HG03064 (cell line): Measurements from ENCODE around the gene MANSC1.
A peak's percentile ranks its signal among the peaks of the same experiment; 100 is the strongest.
"Not testable (repeated sequence)": the region's sequence is repeated elsewhere in the genome, so short reads cannot be mapped to it uniquely, and the experiment has no call there.

Experiments
- ATAC-seq: cut with Tn5 transposase; IDR thresholded peaks from one replicate; pipeline ENCODE4 v1.9.1; 2021; ENCODE audit warnings: low read depth; ENCODE audit not compliant: unreplicated experiment

The MANSC1 gene

DNA sequence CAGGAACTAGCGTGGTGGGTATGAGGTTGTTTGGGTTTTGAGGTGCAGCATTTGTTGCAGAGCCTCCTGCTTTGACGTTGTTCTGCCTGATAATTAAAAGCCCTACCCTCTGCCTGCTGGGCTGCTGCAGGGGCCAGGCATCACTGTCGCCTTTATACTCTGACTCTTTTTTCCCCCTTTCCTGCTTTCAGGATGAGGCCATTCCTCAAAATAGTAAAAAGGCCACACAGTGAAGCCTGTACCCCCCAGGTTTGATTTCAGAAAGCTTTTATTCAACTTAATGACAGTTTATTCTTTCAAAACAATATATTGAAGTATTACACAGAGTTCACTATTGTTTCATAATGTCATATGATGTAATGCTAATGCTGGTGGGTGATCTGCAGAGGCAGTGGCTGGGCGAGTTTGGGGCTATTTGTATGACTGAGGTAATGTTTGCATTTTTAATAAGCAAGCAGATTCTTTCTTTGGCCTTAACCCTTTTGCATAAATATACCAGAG, 15.9 kb upstream of the MANSC1 start:
- no peak for ATAC-seq

DNA sequence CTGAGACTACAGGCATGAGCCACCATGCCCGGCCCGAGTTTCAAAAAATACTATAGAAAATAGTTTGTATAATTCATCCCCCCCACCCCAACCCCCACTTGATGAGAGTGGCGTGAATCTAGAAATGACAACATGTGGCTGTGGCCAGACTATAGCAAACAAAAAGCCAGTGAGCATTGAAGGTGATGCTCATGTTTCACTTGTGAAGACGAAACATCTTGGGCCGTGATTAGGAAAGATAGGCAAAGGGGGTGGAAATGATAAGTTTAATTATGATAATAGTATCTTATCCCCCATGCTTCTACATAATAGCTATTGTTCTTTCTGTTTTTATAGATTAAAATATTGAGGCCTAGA, 15.4 kb upstream of the MANSC1 start:
- ATAC-seq = no peak

DNA sequence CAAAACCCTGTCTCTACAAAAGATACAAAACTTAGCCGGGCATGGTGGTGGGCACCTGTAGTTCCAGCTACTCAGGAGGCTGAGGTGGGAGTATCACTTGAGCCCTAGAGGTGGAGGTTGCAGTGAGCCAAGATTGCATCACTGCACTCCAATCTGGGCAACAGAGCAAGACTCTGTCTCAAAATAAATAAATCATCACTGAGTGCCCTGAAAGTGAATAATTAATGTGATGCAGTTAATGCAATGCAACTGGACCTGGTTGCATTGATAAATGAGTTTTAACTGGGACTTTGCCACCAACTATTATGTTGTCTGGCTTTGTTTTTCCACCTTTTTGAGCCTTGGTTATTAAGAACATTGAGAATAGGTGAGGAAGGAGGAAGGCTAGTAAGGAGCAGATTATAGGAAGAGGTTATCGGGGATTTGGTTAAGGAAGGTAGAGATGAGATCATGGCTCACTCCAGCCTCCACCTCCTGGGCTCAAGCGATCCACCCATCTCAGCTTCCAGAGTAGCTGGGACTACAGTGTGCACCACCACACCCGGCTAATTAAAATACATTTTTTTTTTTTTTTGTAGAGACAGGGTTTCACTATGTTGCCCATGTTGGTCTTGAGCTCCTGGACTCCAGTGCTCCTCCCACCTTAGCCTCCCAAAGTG, 14.9 kb upstream of the MANSC1 start:
- no peak for ATAC-seq

DNA sequence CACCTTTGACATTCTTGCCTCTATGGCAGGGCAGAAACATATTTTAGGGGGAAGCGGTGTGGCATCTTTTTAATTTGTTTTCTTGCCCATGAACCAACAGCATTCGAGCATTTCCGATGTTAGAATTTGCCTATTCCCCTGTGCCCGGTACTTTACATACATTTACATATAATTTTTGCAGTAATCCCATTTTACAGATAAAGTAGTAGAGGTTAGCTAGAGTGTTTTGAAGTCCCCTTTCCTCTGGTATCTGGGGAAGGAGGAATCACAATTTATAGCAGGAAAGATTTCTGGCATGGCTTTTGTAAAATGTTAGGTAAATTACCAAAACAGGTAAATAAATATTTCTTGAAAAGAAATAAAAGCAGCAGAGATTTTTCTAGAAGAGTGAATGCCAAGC, 8.5 kb upstream of the MANSC1 start:
- ATAC-seq = no peak

DNA sequence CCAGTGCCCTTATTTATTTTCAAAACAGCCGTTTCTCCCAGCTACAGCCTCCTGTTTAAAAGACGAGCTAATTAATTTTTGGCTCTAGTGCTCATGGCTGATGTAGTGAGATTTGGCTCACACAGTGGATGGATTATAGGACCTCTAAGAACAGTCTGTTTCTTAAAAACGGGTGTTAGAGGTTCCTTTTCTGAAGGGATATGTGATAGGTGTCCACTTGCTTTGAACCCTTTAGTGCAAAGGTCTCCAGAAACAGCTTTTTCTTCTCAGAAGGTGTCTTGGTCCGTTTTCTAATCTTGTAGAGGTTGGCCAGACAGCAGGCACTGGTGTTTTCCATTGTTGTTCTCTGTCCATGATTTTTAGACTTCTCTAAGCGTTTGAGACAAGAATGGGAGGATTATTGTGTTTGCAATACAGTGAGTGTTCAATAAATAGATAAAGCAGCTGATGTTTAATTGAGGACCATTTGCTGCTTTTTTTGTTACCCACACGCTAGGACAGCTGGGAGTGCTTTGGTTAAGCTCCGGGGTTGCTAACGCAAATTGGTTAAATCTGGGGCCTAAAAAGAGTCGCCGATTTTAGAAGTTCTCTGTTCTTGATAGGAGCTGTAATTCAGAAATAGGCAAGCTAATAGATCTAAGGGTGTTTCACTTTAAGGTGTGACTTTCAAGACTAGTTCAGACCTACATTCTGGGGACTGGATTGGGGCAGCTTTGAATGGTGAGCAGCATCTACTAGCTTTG, 7.8 kb upstream of the MANSC1 start:
- no peak for ATAC-seq

DNA sequence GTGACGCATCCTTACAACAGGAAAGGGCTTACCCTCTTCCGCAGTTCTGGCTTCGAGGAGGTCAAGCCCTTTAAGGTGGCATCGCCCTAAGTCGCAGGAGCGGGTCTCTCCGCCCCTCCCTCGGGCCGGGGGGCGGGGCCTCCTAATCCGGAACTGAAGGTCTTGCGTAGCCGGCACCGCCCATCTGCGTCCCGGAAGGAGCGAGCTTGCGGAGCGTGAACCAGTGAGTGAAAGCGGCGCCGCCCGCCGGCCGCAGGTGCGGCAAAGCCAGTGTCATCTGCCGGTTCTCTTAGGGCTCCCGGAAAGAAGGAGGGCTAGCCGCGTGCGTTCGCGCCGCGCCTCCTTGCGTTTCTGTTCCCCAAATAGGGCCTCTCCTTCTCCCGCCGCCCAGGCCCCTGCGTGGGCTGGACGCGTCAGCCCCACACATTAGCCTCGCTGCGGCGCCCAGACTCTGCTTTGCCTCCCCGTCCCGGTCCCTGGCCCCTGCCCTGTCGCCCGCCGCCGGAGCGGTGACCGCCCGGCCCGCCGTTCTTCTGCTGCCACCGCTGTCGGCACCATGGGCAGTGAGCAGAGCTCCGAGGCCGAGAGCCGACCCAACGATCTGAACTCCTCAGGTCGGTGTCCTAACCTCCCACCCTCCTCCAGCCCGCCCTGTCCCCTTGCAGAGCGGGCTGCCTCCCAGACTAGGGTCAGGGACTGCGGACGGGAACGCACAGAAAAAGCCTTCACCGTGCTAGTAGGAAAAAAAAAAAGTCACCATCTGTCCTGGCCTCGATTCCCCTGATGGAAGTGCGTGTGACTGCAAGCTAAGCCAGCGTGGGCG, 7.1 kb upstream of the MANSC1 start, which contains the start of gene BORCS5:
Gene BORCS5 (plus strand): TSS at position 183 of the 823 bp plus-strand sequence. CDS start 374 bp downstream, at position 557.
- peak; percentile 90 for ATAC-seq

DNA sequence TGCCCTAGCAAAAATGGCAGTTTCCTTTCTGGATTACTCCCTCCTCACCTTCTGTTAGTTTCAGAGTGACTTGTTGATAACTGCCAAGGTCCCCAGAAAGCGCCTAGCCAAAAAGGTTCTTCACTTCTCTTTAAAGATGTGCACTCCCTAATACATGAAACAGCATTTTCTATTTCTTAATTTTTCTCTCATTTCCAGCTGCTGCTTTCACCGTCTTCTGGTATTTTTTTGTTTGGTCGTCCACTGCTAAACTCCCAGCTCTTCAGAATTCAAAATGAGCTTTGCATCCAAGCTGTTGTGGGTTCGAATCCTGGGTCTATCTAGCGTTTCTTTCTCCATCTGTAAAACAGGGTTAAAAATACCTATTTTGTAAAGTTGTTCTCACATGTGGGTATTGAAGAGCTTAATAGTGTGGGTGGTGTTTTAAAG, 6.4 kb upstream of the MANSC1 start:
- ATAC-seq = no peak

DNA sequence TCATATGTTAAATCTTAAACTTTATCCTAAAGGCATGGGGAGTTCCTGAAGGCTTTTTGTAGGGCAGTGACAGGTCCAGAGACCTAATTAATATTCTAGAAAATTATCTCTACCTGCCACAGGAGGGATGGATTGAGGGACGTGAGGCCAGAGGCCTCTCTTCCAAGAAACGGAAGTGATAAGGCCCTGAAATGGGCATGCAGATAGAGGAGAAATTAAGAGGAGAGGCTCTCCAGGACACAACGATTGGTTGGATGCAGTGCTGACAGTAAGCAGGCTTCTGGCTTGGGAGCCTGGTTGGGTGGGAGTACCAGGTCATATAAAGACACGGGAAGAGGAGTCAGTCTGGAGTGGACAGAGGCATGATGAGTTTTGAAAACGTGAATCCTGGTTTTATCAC, 3.8 kb upstream of the MANSC1 start:
- ATAC-seq = no peak

DNA sequence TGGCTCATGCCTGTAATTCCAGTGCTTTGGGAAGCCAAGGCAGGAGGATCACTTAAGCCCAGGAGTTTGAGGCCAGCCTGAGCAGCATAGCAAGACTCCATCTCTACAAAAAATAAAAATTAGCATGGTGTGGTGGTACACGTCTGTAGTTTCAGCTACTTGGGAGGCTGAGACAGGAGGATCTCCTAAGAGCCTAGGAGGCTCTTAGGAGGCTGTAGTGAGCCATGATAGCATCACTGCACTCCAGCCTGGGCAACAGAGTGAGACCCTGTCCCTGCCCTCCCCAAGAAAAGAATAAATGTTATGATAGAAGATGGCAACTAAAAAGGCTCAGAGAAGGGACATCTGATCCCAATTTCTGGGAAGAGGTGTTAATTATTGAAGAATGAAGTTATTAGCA, 3.2 kb upstream of the MANSC1 start:
- no peak for ATAC-seq

DNA sequence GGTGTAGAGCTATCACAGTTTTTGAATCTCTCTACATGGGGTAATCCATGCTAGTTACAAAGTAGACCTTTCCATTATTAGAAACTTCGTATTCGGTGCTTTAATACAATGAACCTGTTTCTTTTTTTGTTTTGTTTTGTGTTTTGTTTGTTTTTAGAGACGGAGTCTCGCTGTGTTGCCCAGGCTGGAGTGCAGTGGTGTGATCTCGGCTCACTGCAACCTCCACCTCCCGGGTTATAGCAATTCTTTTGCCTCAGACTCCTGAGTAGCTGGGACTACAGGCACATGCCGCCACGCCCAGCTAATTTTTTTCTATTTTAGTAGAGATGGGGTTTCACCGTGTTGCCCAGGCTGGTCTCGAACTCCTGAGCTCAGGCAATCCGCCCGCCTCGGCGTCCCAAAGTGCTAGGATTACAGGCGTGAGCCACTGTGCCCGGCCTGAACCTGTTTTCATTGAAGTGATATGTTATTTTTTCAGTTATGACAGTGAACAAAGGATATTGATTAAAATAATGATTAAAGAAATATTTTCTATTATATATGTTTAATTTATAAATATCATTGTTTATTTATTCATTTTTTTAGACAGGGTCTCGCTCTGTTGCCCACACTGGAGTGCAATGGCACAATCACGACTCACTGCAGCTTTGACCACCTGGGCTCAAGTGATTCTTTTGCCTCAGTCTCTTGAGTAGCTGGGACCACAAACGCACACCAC, 1.6 kb upstream of the MANSC1 start:
- ATAC-seq = not testable (repeated sequence)

DNA sequence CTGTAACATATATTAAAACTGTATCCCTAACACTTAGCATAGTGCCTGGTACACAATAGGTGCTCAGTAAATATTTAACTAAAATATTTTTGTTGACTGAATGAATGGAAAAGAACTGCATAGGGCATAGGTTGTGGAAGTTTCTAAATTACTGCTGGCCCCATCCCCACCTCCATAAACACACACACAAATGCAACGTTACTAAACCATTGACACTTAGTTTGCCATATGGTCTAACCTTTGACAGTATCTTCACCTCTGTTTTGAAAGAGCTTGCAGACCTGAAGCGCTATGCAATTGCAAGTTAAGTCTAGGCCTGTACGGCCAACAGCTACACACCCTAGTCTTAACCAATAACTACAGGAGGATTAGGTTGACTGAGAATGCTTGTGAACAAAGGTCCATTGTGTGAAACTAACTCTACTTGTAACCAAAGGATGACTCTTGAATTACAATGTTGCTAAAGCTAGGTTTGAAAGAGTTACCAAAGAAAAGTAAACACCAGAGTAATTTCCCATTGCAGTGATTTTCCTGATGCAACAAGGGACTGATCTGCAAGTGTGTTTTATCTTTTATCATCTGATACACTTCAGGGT, 924 bp upstream of the MANSC1 start:
- no peak for ATAC-seq

DNA sequence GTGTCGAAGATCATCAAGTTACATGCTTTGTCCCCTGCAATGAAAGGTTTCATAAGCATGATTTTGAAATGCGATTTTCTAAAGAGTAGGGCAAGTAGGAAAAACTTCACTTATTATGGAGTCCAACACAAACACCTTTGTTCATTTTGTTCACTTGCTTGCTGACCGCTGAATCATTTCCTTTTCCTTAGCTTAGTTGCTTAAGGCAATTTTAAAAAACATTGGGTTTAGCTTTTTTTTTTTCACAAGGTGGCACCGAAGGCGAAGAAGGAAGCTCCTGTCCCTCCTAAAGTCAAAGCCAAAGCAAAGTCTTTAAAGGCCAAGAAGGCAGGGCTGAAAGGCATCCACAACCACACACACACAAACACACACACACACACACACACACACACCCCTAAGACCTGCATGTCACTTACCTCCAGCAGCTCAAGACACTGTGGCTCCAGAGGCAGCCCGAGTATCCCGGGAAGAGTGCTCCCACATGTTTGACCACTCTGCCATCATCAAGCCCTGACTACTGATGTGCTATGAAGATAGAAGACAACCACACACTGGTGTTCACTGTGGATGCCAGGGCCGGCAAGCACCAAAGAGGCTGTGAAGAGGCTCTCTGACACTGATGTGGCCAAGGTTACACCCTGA, 11.4 kb downstream of the MANSC1 start:
- no peak for ATAC-seq

DNA sequence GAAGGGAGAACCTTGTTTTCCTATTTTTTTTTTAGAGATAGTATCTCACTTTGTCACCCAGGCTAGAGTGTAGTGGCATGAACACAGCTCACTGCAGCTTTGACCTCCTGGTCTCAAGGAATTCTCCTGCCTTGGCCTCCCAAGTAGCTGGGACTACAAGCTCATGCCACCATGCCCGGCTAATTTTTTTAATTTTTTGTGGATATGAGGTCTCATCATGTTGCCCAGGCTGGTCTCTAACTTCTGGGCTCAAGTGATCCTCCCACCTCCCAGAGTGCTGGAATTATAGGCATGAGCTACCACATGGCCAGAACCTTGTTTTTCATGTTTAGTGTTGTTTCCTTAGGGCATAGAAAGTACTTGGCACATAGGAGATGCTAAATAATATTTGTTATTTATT, 13.5 kb downstream of the MANSC1 start:
- no peak for ATAC-seq

DNA sequence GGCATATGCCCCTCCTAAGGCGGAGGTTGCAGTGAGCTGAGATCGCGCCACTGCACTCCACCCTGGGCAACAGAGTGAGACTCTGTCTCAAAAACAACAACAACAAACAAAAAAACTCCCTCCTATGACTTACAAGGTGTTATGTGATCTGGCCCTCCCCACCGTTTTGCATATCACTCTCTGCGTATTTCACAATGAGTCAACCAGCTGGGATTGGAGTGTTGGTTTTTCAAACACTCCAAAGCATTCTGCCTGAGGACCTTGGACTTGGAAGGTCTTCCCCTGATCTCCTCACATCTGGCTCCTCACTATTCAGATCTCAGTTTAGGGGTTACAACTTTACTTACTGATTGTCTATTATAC, 14.0 kb downstream of the MANSC1 start:
- ATAC-seq = no peak

DNA sequence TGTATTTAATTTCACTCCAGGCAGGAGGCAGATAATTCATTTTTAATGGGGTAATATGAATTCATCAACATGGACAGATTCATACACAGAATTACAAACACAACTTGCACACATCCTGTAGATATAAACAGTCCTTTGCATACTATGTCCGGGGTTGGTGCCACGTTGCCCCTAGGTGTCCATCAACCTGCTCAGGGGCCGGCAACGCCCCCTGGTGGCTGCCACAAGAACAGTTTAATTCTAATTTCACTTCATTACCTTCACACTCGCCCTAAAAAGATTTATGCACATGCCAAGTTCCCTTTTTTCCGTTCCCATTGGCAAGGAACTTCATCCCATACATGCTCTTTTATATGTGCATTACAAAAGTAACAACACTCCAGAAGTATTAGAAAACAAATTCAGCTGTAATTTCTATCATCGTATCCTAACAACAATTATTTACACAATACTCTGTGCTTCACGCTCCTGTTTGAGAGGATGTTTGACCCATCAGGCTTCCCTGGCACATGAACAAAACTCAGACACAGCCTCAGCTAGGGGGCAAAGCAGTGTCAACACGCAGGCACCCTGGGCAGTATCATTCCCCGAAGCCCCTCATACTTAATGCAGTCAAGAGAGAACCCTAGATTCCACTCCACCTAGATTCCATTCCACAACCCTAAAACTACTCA, 15.5 kb downstream of the MANSC1 start:
- ATAC-seq = no peak

DNA sequence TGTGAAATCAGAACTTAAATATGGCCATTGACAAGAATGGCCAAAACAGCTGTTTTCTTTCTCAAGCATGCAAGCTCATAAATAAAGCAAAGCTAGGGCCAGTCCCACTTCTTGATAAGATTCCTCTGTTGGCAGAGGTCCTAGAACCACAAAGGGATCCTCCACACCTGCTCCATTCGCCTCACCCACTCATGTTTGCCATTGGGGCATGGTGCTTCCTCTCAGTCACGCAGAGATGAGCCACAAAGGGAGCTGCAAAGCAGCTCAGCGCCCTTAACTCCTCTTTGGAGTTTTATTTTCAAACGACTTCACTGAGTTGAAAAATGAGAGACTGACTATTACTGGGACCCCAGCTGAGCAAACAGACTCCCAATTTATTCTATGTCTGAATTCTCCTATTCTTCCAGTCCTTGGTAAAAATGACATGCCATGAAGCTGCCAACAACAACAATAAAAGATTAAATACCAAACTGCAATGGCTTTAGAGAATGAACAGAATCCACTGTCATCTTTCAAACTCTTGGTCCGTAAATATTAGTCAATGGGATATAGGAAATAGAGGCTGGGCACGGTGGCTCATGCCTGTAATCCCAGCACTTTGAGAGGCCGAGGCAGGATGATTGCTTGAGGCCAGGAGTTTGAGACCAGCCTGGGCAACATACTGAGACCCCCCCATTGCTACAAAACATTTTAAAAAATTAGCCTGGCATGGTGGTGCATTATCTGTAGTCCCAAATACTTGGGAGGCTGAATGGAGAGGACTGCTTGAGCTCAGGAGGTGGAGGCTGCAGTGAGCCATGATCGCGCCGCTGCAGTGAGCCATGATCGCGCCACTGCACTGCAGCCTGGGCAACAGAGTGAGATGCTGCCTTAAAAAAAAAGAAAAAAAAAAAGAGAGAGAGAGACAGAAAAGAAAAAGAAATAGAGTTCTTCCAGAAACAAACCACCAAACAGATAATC, 16.4 kb downstream of the MANSC1 start:
- no peak for ATAC-seq

DNA sequence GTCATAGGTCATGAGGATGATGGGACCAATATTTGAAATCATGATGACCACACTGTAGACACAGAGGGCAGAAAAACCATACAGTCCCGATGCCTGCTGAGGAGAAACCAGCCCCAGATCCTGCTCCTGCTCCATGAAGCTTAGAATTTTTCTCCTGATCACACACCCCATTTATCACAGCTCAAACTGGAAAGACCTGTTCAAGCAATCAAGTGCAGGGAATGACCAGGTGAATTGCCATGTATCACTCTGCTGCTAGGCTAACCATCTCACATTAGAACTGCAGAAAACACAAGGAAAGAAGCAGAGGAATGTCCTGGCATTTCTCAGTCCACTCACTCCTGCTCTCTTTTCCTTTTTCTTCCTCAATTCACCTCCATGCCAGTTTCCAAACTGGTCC, 18.1 kb downstream of the MANSC1 start:
- ATAC-seq = no peak

DNA sequence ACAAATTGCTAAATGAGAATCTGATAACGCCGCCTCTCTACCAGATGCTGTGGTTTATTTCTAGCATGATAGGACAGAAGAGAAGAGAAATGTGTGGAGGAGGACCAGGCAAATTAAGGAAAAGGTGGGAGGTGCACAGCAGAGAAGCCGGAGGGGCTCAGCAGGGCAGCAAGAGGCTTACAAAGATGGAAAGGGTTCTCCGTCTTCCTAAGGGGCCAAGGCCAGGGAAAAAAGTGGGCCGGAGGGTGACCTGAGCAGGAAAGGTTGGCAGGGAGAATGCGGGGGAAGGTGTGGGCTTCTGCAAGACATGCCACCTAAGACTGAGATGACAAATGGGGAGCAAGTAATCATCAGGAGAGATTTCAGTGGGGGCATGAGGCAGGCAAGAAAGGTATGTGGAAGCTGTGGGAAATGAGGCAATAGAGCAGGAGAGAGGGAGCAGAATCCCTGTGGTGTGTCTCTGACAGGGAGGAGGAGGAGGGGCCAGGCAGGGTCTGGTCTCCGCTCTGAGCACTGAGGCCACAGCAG, 18.7 kb downstream of the MANSC1 start:
- ATAC-seq = no peak
